ENCODE results near the gene DLG5.

The DLG5 gene

GRCh38 chr10:77832238-77832637, 94.3 kb downstream of the DLG5 start:
- peaks cover 79% of the 10 kb centered on the region for H3K36me3 ChIP-seq (ENCODE audit: insufficient read depth, low read length)
- no peaks in the 10 kb centered on the region for H3K9me3 ChIP-seq (ENCODE audit: low read length)
- H3K4me1 ChIP-seq (ENCODE audit: insufficient read depth, low read length), result no peaks in the 10 kb centered on the region
- H3K27me3 ChIP-seq (ENCODE audit: insufficient read depth, low read length), result no peaks in the 10 kb centered on the region
- H2AFZ ChIP-seq (ENCODE audit: low read depth, low read length), result no peak overlapping the region
- no peak overlapping the region for H3K4me3 ChIP-seq (ENCODE audit: low read length)

- Histone ChIP-seq H3K36me3 (ENCODE audit: insufficient read depth, low read length) (peaks cover 71% of the 10 kb centered on the region), H3K4me1 (ENCODE audit: insufficient read depth, low read length) (peaks cover 4% of the 10 kb centered on the region), H3K4me3 (ENCODE audit: low read length) (no peak overlapping the region), H3K27me3 (ENCODE audit: insufficient read depth, low read length) (no peaks in the 10 kb centered on the region), H2AFZ (ENCODE audit: low read depth, low read length) (no peak overlapping the region), H3K9me3 (ENCODE audit: low read length) (no peaks in the 10 kb centered on the region)
Observed at GRCh38 chr10:77829356-77829755, 97.2 kb downstream of the DLG5 start.

GRCh38 chr10:77828377-77828776, 98.2 kb downstream of the DLG5 start:
- Histone ChIP-seq H3K4me3 (ENCODE audit: low read length) (no peak overlapping the region), H3K27me3 (ENCODE audit: insufficient read depth, low read length) (no peaks in the 10 kb centered on the region), H2AFZ (ENCODE audit: low read depth, low read length) (no peak overlapping the region), H3K36me3 (ENCODE audit: insufficient read depth, low read length) (peaks cover 68% of the 10 kb centered on the region), H3K9me3 (ENCODE audit: low read length) (no peaks in the 10 kb centered on the region), H3K4me1 (ENCODE audit: insufficient read depth, low read length) (peaks cover 4% of the 10 kb centered on the region)

GRCh38 chr10:77827366-77827765, 99.2 kb downstream of the DLG5 start:
- Histone ChIP-seq H2AFZ (ENCODE audit: low read depth, low read length) (no peak overlapping the region), H3K36me3 (ENCODE audit: insufficient read depth, low read length) (peaks cover 62% of the 10 kb centered on the region), H3K27me3 (ENCODE audit: insufficient read depth, low read length) (no peaks in the 10 kb centered on the region), H3K4me3 (ENCODE audit: low read length) (no peak overlapping the region), H3K4me1 (ENCODE audit: insufficient read depth, low read length) (peaks cover 4% of the 10 kb centered on the region), H3K9me3 (ENCODE audit: low read length) (no peaks in the 10 kb centered on the region)

- Histone ChIP-seq H3K36me3 (ENCODE audit: insufficient read depth, low read length) (peaks cover 65% of the 10 kb centered on the region), H3K9me3 (ENCODE audit: low read length) (no peaks in the 10 kb centered on the region), H3K27me3 (ENCODE audit: insufficient read depth, low read length) (no peaks in the 10 kb centered on the region), H2AFZ (ENCODE audit: low read depth, low read length) (no peak overlapping the region), H3K4me1 (ENCODE audit: insufficient read depth, low read length) (peaks cover 4% of the 10 kb centered on the region), H3K4me3 (ENCODE audit: low read length) (no peak overlapping the region)
Observed at GRCh38 chr10:77825965-77826364, 100.6 kb downstream of the DLG5 start.

- H2AFZ ChIP-seq (ENCODE audit: low read depth, low read length), result no peak overlapping the region
- H3K27me3 ChIP-seq (ENCODE audit: insufficient read depth, low read length), result no peaks in the 10 kb centered on the region
- H3K4me1 ChIP-seq (ENCODE audit: insufficient read depth, low read length), result peaks cover 4% of the 10 kb centered on the region
- H3K4me3 ChIP-seq (ENCODE audit: low read length), result no peak overlapping the region
- no peaks in the 10 kb centered on the region for H3K9me3 ChIP-seq (ENCODE audit: low read length)
- H3K36me3 ChIP-seq (ENCODE audit: insufficient read depth, low read length), result peaks cover 65% of the 10 kb centered on the region
Observed at GRCh38 chr10:77824908-77825307, 101.6 kb downstream of the DLG5 start.

GRCh38 chr10:77823811-77824542, 102.6 kb downstream of the DLG5 start:
- Histone ChIP-seq H2AFZ (ENCODE audit: low read depth, low read length) (no peak overlapping the region), H3K27me3 (ENCODE audit: insufficient read depth, low read length) (no peaks in the 10 kb centered on the region), H3K9me3 (ENCODE audit: low read length) (no peaks in the 10 kb centered on the region), H3K36me3 (ENCODE audit: insufficient read depth, low read length) (peaks cover 65% of the 10 kb centered on the region), H3K4me3 (ENCODE audit: low read length) (no peak overlapping the region), H3K4me1 (ENCODE audit: insufficient read depth, low read length) (peaks cover 4% of the 10 kb centered on the region)

GRCh38 chr10:77821551-77821950, 105.0 kb downstream of the DLG5 start:
- Histone ChIP-seq H3K4me1 (ENCODE audit: insufficient read depth, low read length) (peaks cover 4% of the 10 kb centered on the region), H3K4me3 (ENCODE audit: low read length) (no peak overlapping the region), H3K9me3 (ENCODE audit: low read length) (no peaks in the 10 kb centered on the region), H3K36me3 (ENCODE audit: insufficient read depth, low read length) (peaks cover 71% of the 10 kb centered on the region), H3K27me3 (ENCODE audit: insufficient read depth, low read length) (no peaks in the 10 kb centered on the region), H2AFZ (ENCODE audit: low read depth, low read length) (no peak overlapping the region)

- Histone ChIP-seq H3K27me3 (ENCODE audit: insufficient read depth, low read length) (no peaks in the 10 kb centered on the region), H3K36me3 (ENCODE audit: insufficient read depth, low read length) (peaks cover 76% of the 10 kb centered on the region), H3K4me1 (ENCODE audit: insufficient read depth, low read length) (peaks cover 2% of the 10 kb centered on the region), H2AFZ (ENCODE audit: low read depth, low read length) (no peak overlapping the region), H3K9me3 (ENCODE audit: low read length) (no peaks in the 10 kb centered on the region), H3K4me3 (ENCODE audit: low read length) (no peak overlapping the region)
Observed at GRCh38 chr10:77821036-77821435, 105.5 kb downstream of the DLG5 start.

- Histone ChIP-seq H2AFZ (ENCODE audit: low read depth, low read length) (no peak overlapping the region), H3K4me3 (ENCODE audit: low read length) (no peak overlapping the region), H3K27me3 (ENCODE audit: insufficient read depth, low read length) (no peaks in the 10 kb centered on the region), H3K36me3 (ENCODE audit: insufficient read depth, low read length) (peaks cover 80% of the 10 kb centered on the region), H3K9me3 (ENCODE audit: low read length) (no peaks in the 10 kb centered on the region), H3K4me1 (ENCODE audit: insufficient read depth, low read length) (no peaks in the 10 kb centered on the region)
Observed at GRCh38 chr10:77820349-77820748, 106.2 kb downstream of the DLG5 start.

GRCh38 chr10:77819210-77820112, 107.1 kb downstream of the DLG5 start:
- Histone ChIP-seq H3K4me1 (ENCODE audit: insufficient read depth, low read length) (no peaks in the 10 kb centered on the region), H3K36me3 (ENCODE audit: insufficient read depth, low read length) (peaks cover 82% of the 10 kb centered on the region), H2AFZ (ENCODE audit: low read depth, low read length) (no peak overlapping the region), H3K4me3 (ENCODE audit: low read length) (no peak overlapping the region), H3K9me3 (ENCODE audit: low read length) (no peaks in the 10 kb centered on the region), H3K27me3 (ENCODE audit: insufficient read depth, low read length) (no peaks in the 10 kb centered on the region)

- Histone ChIP-seq H3K4me1 (ENCODE audit: insufficient read depth, low read length) (no peaks in the 10 kb centered on the region), H3K9me3 (ENCODE audit: low read length) (no peaks in the 10 kb centered on the region), H3K4me3 (ENCODE audit: low read length) (no peak overlapping the region), H3K27me3 (ENCODE audit: insufficient read depth, low read length) (no peaks in the 10 kb centered on the region), H2AFZ (ENCODE audit: low read depth, low read length) (no peak overlapping the region), H3K36me3 (ENCODE audit: insufficient read depth, low read length) (peaks cover 79% of the 10 kb centered on the region)
Observed at GRCh38 chr10:77818378-77818777, 108.2 kb downstream of the DLG5 start.

GRCh38 chr10:77817541-77817940, 109.0 kb downstream of the DLG5 start:
- no peaks in the 10 kb centered on the region for H3K27me3 ChIP-seq (ENCODE audit: insufficient read depth, low read length)

More at GRCh38 chr10:77817541-77817940, 109.0 kb downstream of the DLG5 start:
- Histone ChIP-seq H3K4me1 (ENCODE audit: insufficient read depth, low read length) (no peaks in the 10 kb centered on the region), H3K36me3 (ENCODE audit: insufficient read depth, low read length) (peaks cover 78% of the 10 kb centered on the region), H3K9me3 (ENCODE audit: low read length) (no peaks in the 10 kb centered on the region), H2AFZ (ENCODE audit: low read depth, low read length) (no peak overlapping the region), H3K4me3 (ENCODE audit: low read length) (no peak overlapping the region)
